HEK293T (cell line): Measurements from ENCODE around the gene COLEC12.

Experiments
- ARNT ChIP-seq: fragments of 450-650 bp; IDR thresholded peaks from 2 replicates; pipeline ENCODE4 v1.6.1; 2017; ENCODE audit warnings: mild to moderate bottlenecking
- BHLHE40 ChIP-seq: fragments of 450-650 bp; IDR thresholded peaks from 2 replicates; pipeline ENCODE4 v1.6.1; 2016; ENCODE audit warnings: mild to moderate bottlenecking, moderate library complexity, borderline replicate concordance
- CTBP1 ChIP-seq: fragments of 450-650 bp; IDR thresholded peaks from 2 replicates; pipeline ENCODE4 v1.6.1; 2016; ENCODE audit warnings: borderline replicate concordance
- ELF4 ChIP-seq: fragments of 450-650 bp; IDR thresholded peaks from 2 replicates; pipeline ENCODE4 v1.6.1; 2017; ENCODE audit warnings: antibody characterized with exemption
- FOXA1 ChIP-seq: fragments of 450-650 bp; IDR thresholded peaks from 2 replicates; pipeline ENCODE4 v1.6.1; 2016; ENCODE audit warnings: mild to moderate bottlenecking
- FOXM1 ChIP-seq: fragments of 450-650 bp; IDR thresholded peaks from 2 replicates; pipeline ENCODE4 v1.6.1; 2017; ENCODE audit warnings: mild to moderate bottlenecking, borderline replicate concordance
- HDGF ChIP-seq: fragments of 450-650 bp; IDR thresholded peaks from 2 replicates; pipeline ENCODE4 v1.6.1; 2017; ENCODE audit warnings: antibody characterized with exemption, borderline replicate concordance
- L3MBTL2 ChIP-seq: fragments of 450-650 bp; conservative IDR thresholded peaks from 2 replicates; pipeline ENCODE4 v1.6.1; 2016; ENCODE audit warnings: mild to moderate bottlenecking
- LEF1 ChIP-seq: fragments of 450-650 bp; IDR thresholded peaks from 2 replicates; pipeline ENCODE4 v1.6.1; 2017; ENCODE audit warnings: mild to moderate bottlenecking, borderline replicate concordance
- NFRKB ChIP-seq: fragments of 450-650 bp; IDR thresholded peaks from 2 replicates; pipeline ENCODE4 v1.6.1; 2016; ENCODE audit warnings: mild to moderate bottlenecking, moderate library complexity
- SP1 ChIP-seq: fragments of 450-650 bp; IDR thresholded peaks from 2 replicates; pipeline ENCODE4 v1.6.1; 2017
- SUZ12 ChIP-seq: fragments of 450-650 bp; IDR thresholded peaks from 2 replicates; pipeline ENCODE4 v1.6.1; 2016; ENCODE audit warnings: mild to moderate bottlenecking
- TARDBP ChIP-seq: fragments of 450-650 bp; IDR thresholded peaks from 2 replicates; pipeline ENCODE4 v1.6.1; 2016
- ZNF384 ChIP-seq: fragments of 450-650 bp; IDR thresholded peaks from 2 replicates; pipeline ENCODE4 v1.6.1; 2016

- TF ChIP-seq TARDBP (no peak), FOXM1 (no peak), FOXA1 (no peak), SP1 (no peak), ELF4 (no peak), LEF1 (no peak), SUZ12 (no peak), HDGF (no peak), CTBP1 (no peak), L3MBTL2 (no peak), BHLHE40 (no peak), NFRKB (no peak), ZNF384 (no peak), ARNT (no peak)
Measured at GRCh38 chr18:340044-340443, 160.5 kb downstream of the COLEC12 start.
